ENCODE results near the gene DEFB108B.
"Not testable (repeated sequence)": the region's sequence is repeated elsewhere in the genome, so short reads cannot be mapped to it uniquely, and the experiment has no call there.

DEFB108B gene

DNA sequence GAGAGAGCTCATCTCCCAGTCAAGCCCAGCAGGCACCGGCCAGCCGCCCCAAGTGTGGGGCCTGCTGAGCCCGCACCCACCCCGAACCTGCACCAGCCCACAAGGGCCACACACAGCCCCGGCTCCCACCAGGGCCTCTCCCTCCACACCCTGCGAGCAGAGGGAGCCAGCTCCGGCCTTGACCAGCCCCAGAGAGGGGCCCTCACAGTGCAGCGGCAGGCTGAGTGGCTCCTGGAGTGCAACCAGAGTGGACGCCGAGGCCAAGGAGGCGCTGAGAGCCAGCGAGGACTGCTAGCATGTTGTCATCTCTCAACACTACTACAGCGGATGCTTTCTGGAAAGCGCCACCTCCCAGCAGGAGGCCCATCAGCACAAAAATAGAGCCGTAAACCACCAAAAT, 10.9 kb downstream of the DEFB108B start:
- no peak overlapping the region for H3K18ac ChIP-seq (ENCODE audit: low read length)
- WGBS (ENCODE audit: extremely low coverage, insufficient coverage, insufficient read length): no CpG with 5 or more reads among the region's 15 CpGs
- no peak overlapping the region for H4K8ac ChIP-seq (ENCODE audit: low read depth, low read length)
- no peak overlapping the region for H3K14ac ChIP-seq (ENCODE audit: low read length)
- H3K23ac ChIP-seq (ENCODE audit: low read length): no peak overlapping the region
- H3K4me3 ChIP-seq (ENCODE audit: low read depth, low read length): no peak overlapping the region
- no peak overlapping the region for H3K4me2 ChIP-seq (ENCODE audit: low read length)
- no peak overlapping the region for H3K27ac ChIP-seq (ENCODE audit: low read depth, low read length)
- H2AFZ ChIP-seq (ENCODE audit: insufficient read depth, low read length, poor library complexity): no peak overlapping the region
- no peak overlapping the region for H2BK12ac ChIP-seq (ENCODE audit: low read length)
- H3K9ac ChIP-seq (ENCODE audit: low read length): no peak overlapping the region
- H3K27me3 ChIP-seq (ENCODE audit: insufficient read depth, low read length): no peaks in the 10 kb centered on the region
- H3K79me1 ChIP-seq (ENCODE audit: low read length): no peaks in the 10 kb centered on the region
- H3K9me3 ChIP-seq (ENCODE audit: insufficient read depth, low read depth, low read length): no peaks in the 10 kb centered on the region
- H2AK5ac ChIP-seq (ENCODE audit: low read length): no peak overlapping the region
- no peaks in the 10 kb centered on the region for H3K4me1 ChIP-seq (ENCODE audit: control insufficient read depth in 1 of 2, insufficient read depth in 2 of 2, low read length in 2 of 2)
- no peak overlapping the region for H2BK5ac ChIP-seq (ENCODE audit: low read depth, low read length, poor library complexity)
- no peak overlapping the region for H4K91ac ChIP-seq (ENCODE audit: low read depth, low read length)
- DNase-seq: no peak
- no peaks in the 10 kb centered on the region for H3K36me3 ChIP-seq (ENCODE audit: control insufficient read depth in 1 of 2, insufficient read depth in 2 of 2, low read length in 2 of 2)
- H4K12ac ChIP-seq (ENCODE audit: low read depth, low read length): no peak overlapping the region
- no peak overlapping the region for H3K4ac ChIP-seq (ENCODE audit: low read depth, low read length)
- no peak overlapping the region for H2BK120ac ChIP-seq (ENCODE audit: insufficient read depth, low read length, poor library complexity)
- no peaks in the 10 kb centered on the region for H3K79me2 ChIP-seq (ENCODE audit: control insufficient read depth, insufficient read depth, low read length, poor library complexity)

DNA sequence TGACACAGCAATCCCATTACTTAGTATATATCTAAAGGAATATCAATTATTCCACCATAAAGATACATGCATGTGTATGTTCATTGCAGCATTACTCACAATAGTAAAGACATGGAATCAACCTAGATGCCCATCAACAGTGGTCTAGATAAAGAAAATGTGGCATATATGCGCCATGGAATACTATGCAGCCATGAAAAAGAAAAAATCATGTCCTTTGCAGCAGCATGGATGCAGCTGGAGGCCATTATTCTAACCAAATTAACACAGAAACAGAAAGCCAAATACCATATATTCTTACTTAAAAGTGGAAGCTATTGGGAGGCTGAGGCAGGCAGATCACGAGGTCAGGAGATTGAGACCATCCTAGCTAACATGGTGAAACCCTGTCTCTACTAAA, 20.9 kb downstream of the DEFB108B start:
- not testable (repeated sequence) for H2BK5ac ChIP-seq (ENCODE audit: low read depth, low read length, poor library complexity); H3K27me3 ChIP-seq (ENCODE audit: insufficient read depth, low read length); H3K9ac ChIP-seq (ENCODE audit: low read length); H3K27ac ChIP-seq (ENCODE audit: low read depth, low read length); H3K36me3 ChIP-seq (ENCODE audit: control insufficient read depth in 1 of 2, insufficient read depth in 2 of 2, low read length in 2 of 2); H3K4me2 ChIP-seq (ENCODE audit: low read length); H3K4me3 ChIP-seq (ENCODE audit: low read depth, low read length); H3K23ac ChIP-seq (ENCODE audit: low read length); DNase-seq; H2AFZ ChIP-seq (ENCODE audit: insufficient read depth, low read length, poor library complexity); H4K91ac ChIP-seq (ENCODE audit: low read depth, low read length); H4K12ac ChIP-seq (ENCODE audit: low read depth, low read length); H3K4me1 ChIP-seq (ENCODE audit: control insufficient read depth in 1 of 2, insufficient read depth in 2 of 2, low read length in 2 of 2); H2AK5ac ChIP-seq (ENCODE audit: low read length); H3K4ac ChIP-seq (ENCODE audit: low read depth, low read length); H2BK120ac ChIP-seq (ENCODE audit: insufficient read depth, low read length, poor library complexity); H2BK12ac ChIP-seq (ENCODE audit: low read length); H3K18ac ChIP-seq (ENCODE audit: low read length); H3K79me1 ChIP-seq (ENCODE audit: low read length); H3K9me3 ChIP-seq (ENCODE audit: insufficient read depth, low read depth, low read length); H3K14ac ChIP-seq (ENCODE audit: low read length); H4K8ac ChIP-seq (ENCODE audit: low read depth, low read length); H3K79me2 ChIP-seq (ENCODE audit: control insufficient read depth, insufficient read depth, low read length, poor library complexity)
- WGBS (ENCODE audit: extremely low coverage, insufficient coverage, insufficient read length): no CpG with 5 or more reads among the region's 2 CpGs

DNA sequence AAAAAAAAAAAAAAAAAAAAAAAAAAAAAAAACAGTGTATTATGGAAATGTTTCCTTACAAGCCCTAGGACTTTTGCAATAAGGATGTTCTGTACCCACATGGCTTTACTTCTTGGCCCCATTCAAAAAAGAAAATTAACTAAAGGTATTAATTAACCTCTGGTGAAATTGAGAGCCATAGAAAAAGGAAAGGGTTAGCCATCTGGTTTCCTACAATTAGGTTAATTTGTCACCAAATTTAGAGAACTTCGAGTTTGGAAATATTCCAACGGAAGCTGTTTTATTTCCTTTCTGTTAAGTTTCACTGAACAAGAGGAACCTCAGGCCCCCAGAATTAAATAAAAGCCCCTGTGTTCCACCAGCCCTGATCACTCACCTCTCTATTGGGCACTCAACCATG, 22.9 kb downstream of the DEFB108B start:
- H3K79me2 ChIP-seq (ENCODE audit: control insufficient read depth, insufficient read depth, low read length, poor library complexity); H3K14ac ChIP-seq (ENCODE audit: low read length); H3K4me1 ChIP-seq (ENCODE audit: control insufficient read depth in 1 of 2, insufficient read depth in 2 of 2, low read length in 2 of 2); H3K4me3 ChIP-seq (ENCODE audit: low read depth, low read length); H2AK5ac ChIP-seq (ENCODE audit: low read length); H2BK5ac ChIP-seq (ENCODE audit: low read depth, low read length, poor library complexity); DNase-seq; H2BK12ac ChIP-seq (ENCODE audit: low read length); H3K4me2 ChIP-seq (ENCODE audit: low read length); H3K9me3 ChIP-seq (ENCODE audit: insufficient read depth, low read depth, low read length); H3K23ac ChIP-seq (ENCODE audit: low read length); H2AFZ ChIP-seq (ENCODE audit: insufficient read depth, low read length, poor library complexity); H4K12ac ChIP-seq (ENCODE audit: low read depth, low read length); H3K4ac ChIP-seq (ENCODE audit: low read depth, low read length); H3K79me1 ChIP-seq (ENCODE audit: low read length); H3K27me3 ChIP-seq (ENCODE audit: insufficient read depth, low read length); H4K91ac ChIP-seq (ENCODE audit: low read depth, low read length); H4K8ac ChIP-seq (ENCODE audit: low read depth, low read length); H2BK120ac ChIP-seq (ENCODE audit: insufficient read depth, low read length, poor library complexity); H3K36me3 ChIP-seq (ENCODE audit: control insufficient read depth in 1 of 2, insufficient read depth in 2 of 2, low read length in 2 of 2); H3K27ac ChIP-seq (ENCODE audit: low read depth, low read length); H3K18ac ChIP-seq (ENCODE audit: low read length); H3K9ac ChIP-seq (ENCODE audit: low read length): not testable (repeated sequence)
- WGBS (ENCODE audit: extremely low coverage, insufficient coverage, insufficient read length): no CpG with 5 or more reads among the region's 2 CpGs

DNA sequence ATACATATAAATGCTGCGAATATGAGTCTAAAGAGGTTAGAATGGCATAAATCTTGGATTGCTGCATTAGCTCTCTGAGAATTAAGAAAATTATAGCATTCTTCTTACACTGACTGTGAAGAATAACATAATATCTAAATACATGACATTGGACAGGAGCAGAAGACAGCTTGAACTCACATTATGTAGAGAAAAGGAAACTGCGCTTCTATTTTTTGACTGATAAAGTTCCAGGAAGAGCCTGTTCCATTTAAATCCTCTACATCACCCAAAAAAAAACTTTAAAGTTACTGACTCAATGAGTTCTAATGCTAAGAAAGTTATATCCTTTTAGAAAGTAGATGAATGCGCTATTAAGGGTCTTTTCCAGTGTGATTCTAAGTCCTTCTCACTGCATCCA, 27.8 kb downstream of the DEFB108B start:
- not testable (repeated sequence) for H2AK5ac ChIP-seq (ENCODE audit: low read length); H3K9me3 ChIP-seq (ENCODE audit: insufficient read depth, low read depth, low read length); H2BK12ac ChIP-seq (ENCODE audit: low read length); H3K36me3 ChIP-seq (ENCODE audit: control insufficient read depth in 1 of 2, insufficient read depth in 2 of 2, low read length in 2 of 2); H2AFZ ChIP-seq (ENCODE audit: insufficient read depth, low read length, poor library complexity); H3K27ac ChIP-seq (ENCODE audit: low read depth, low read length); DNase-seq; H4K8ac ChIP-seq (ENCODE audit: low read depth, low read length); H2BK5ac ChIP-seq (ENCODE audit: low read depth, low read length, poor library complexity); H3K23ac ChIP-seq (ENCODE audit: low read length); H3K14ac ChIP-seq (ENCODE audit: low read length); H4K91ac ChIP-seq (ENCODE audit: low read depth, low read length); H3K18ac ChIP-seq (ENCODE audit: low read length); H3K27me3 ChIP-seq (ENCODE audit: insufficient read depth, low read length); H3K4ac ChIP-seq (ENCODE audit: low read depth, low read length); H3K9ac ChIP-seq (ENCODE audit: low read length); H3K79me2 ChIP-seq (ENCODE audit: control insufficient read depth, insufficient read depth, low read length, poor library complexity); H3K79me1 ChIP-seq (ENCODE audit: low read length); H3K4me1 ChIP-seq (ENCODE audit: control insufficient read depth in 1 of 2, insufficient read depth in 2 of 2, low read length in 2 of 2); H3K4me2 ChIP-seq (ENCODE audit: low read length); H4K12ac ChIP-seq (ENCODE audit: low read depth, low read length); H3K4me3 ChIP-seq (ENCODE audit: low read depth, low read length); H2BK120ac ChIP-seq (ENCODE audit: insufficient read depth, low read length, poor library complexity)
- no CpG with 5 or more reads among the region's 3 CpGs for WGBS (ENCODE audit: extremely low coverage, insufficient coverage, insufficient read length)
